Measurements from ENCODE around the gene MUC5B. TPM values are rescaled to one million over a fixed set of nuclear protein-coding genes. Genes with fewer than 3 reads are reported as not detected.

MUC5B gene
- total RNA-seq, 1 donor from 2014 or later: not detected

GRCh38 chr11:1178906-1179305 lies 44.0 kb upstream of the MUC5B start:
- H3K27me3 Mint-ChIP-seq (ENCODE audit: unreplicated experiment): peaks cover 7% of the 10 kb centered on the region
- peaks cover 6% of the 10 kb centered on the region for H3K9me3 Mint-ChIP-seq (ENCODE audit: unreplicated experiment)

GRCh38 chr11:1179641-1180040 lies 43.2 kb upstream of the MUC5B start:
- H3K27me3 Mint-ChIP-seq (ENCODE audit: unreplicated experiment): peaks cover 7% of the 10 kb centered on the region
- no peak for TF ChIP-seq CTCF (IDR thresholded peaks at IDR 0.05; ENCODE audit: unreplicated experiment)
- peaks cover 6% of the 10 kb centered on the region for H3K9me3 Mint-ChIP-seq (ENCODE audit: unreplicated experiment)
- no peak overlapping the region for H3K4me3 Mint-ChIP-seq (ENCODE audit: unreplicated experiment)
- H3K36me3 Mint-ChIP-seq (ENCODE audit: low read depth, unreplicated experiment): peaks cover 4% of the 10 kb centered on the region
- peaks cover 6% of the 10 kb centered on the region for H3K4me1 Mint-ChIP-seq (ENCODE audit: unreplicated experiment)
- DNase-seq (ENCODE audit: low spot score): no peak
- H3K27ac Mint-ChIP-seq (ENCODE audit: unreplicated experiment): no peak overlapping the region

More at GRCh38 chr11:1178906-1179305, 44.0 kb upstream of the MUC5B start:
- Mint-ChIP-seq H3K36me3 (ENCODE audit: low read depth, unreplicated experiment) (peaks cover 4% of the 10 kb centered on the region), H3K4me3 (ENCODE audit: unreplicated experiment) (no peak overlapping the region), H3K27ac (ENCODE audit: unreplicated experiment) (no peak overlapping the region), H3K4me1 (ENCODE audit: unreplicated experiment) (peaks cover 6% of the 10 kb centered on the region)
- DNase-seq (ENCODE audit: low spot score): no peak
- TF ChIP-seq CTCF (IDR thresholded peaks at IDR 0.05; ENCODE audit: unreplicated experiment): no peak

GRCh38 chr11:1180171-1180570 lies 42.7 kb upstream of the MUC5B start:
- no peak overlapping the region for H3K4me3 Mint-ChIP-seq (ENCODE audit: unreplicated experiment)
- peaks cover 7% of the 10 kb centered on the region for H3K27me3 Mint-ChIP-seq (ENCODE audit: unreplicated experiment)
- peaks cover 6% of the 10 kb centered on the region for H3K9me3 Mint-ChIP-seq (ENCODE audit: unreplicated experiment)
- peaks cover 4% of the 10 kb centered on the region for H3K36me3 Mint-ChIP-seq (ENCODE audit: low read depth, unreplicated experiment)
- no peak for DNase-seq (ENCODE audit: low spot score)
- H3K27ac Mint-ChIP-seq (ENCODE audit: unreplicated experiment): no peak overlapping the region
- H3K4me1 Mint-ChIP-seq (ENCODE audit: unreplicated experiment): peaks cover 6% of the 10 kb centered on the region
- no peak for TF ChIP-seq CTCF (IDR thresholded peaks at IDR 0.05; ENCODE audit: unreplicated experiment)

- no peak for DNase-seq (ENCODE audit: low spot score)
- H3K9me3 Mint-ChIP-seq (ENCODE audit: unreplicated experiment): no peaks in the 10 kb centered on the region
- H3K36me3 Mint-ChIP-seq (ENCODE audit: low read depth, unreplicated experiment): no peaks in the 10 kb centered on the region
- no peak overlapping the region for H3K27ac Mint-ChIP-seq (ENCODE audit: unreplicated experiment)
- no peaks in the 10 kb centered on the region for H3K27me3 Mint-ChIP-seq (ENCODE audit: unreplicated experiment)
- H3K4me1 Mint-ChIP-seq (ENCODE audit: unreplicated experiment): no peaks in the 10 kb centered on the region
- H3K4me3 Mint-ChIP-seq (ENCODE audit: unreplicated experiment): no peak overlapping the region
- no peak for TF ChIP-seq CTCF (IDR thresholded peaks at IDR 0.05; ENCODE audit: unreplicated experiment)
These were observed 41.9 kb upstream of the MUC5B start for GRCh38 chr11:1180947-1181391.

GRCh38 chr11:1181420-1181819 lies 41.4 kb upstream of the MUC5B start:
- H3K27me3 Mint-ChIP-seq (ENCODE audit: unreplicated experiment): no peaks in the 10 kb centered on the region
- no peaks in the 10 kb centered on the region for H3K9me3 Mint-ChIP-seq (ENCODE audit: unreplicated experiment)
- no peak overlapping the region for H3K4me3 Mint-ChIP-seq (ENCODE audit: unreplicated experiment)
- no peaks in the 10 kb centered on the region for H3K4me1 Mint-ChIP-seq (ENCODE audit: unreplicated experiment)
- no peak for DNase-seq (ENCODE audit: low spot score)
- H3K27ac Mint-ChIP-seq (ENCODE audit: unreplicated experiment): no peak overlapping the region
- H3K36me3 Mint-ChIP-seq (ENCODE audit: low read depth, unreplicated experiment): no peaks in the 10 kb centered on the region
- TF ChIP-seq CTCF (IDR thresholded peaks at IDR 0.05; ENCODE audit: unreplicated experiment): no peak

Data from endothelial cell (in vitro differentiated cells).